GM21526 (cell line): ENCODE results near the gene PAXX.

Source experiments
- ATAC-seq: cut with Tn5 transposase; IDR thresholded peaks from one replicate; pipeline ENCODE4 v1.9.1; 2021; ENCODE audit warnings: moderate library complexity; ENCODE audit not compliant: unreplicated experiment, low FRiP score

PAXX gene

GRCh38 chr9:136952876-136953770, 39.1 kb upstream of the PAXX start:
- no peak for ATAC-seq

GRCh38 chr9:136953771-136954269, 38.4 kb upstream of the PAXX start:
- no peak for ATAC-seq

DNA sequence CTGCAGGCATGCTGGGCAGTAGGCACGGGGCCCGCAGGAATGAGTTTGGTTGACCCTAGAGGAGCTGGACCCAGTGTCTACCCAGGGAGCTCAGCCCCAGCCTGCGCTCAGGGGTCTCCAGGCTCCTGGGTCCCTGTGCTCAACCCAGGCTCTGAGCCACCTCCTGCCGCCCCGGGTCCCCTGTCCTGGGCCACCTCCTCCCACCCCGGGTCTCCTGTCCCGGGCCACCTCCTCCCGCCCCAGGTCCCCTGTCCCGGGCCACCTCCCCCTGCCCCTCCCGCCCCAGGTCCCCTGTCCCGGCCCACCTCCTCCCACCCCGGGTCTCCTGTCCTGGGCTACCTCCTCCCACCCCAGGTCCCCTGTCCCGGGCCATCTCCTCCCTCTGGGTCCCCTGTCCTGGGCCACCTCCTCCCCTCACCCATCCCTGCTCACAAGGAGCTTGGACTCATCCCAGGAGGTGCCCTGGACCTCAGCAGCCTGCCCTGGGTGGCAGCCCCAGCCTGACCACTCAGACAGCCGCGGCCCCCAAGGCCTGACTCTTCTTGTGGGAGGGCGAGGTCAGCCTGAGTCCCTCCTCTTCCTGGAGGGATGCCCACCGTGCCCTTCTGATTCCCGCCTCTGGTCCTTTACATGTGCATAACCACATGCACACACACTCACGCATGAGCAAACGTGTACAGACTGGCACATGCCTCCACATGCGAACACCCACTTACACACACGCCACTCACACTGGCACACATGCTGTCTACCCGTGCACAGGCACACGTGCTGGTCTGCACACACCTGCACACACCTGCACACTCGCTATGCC, 37.7 kb upstream of the PAXX start:
- no peak for ATAC-seq

DNA sequence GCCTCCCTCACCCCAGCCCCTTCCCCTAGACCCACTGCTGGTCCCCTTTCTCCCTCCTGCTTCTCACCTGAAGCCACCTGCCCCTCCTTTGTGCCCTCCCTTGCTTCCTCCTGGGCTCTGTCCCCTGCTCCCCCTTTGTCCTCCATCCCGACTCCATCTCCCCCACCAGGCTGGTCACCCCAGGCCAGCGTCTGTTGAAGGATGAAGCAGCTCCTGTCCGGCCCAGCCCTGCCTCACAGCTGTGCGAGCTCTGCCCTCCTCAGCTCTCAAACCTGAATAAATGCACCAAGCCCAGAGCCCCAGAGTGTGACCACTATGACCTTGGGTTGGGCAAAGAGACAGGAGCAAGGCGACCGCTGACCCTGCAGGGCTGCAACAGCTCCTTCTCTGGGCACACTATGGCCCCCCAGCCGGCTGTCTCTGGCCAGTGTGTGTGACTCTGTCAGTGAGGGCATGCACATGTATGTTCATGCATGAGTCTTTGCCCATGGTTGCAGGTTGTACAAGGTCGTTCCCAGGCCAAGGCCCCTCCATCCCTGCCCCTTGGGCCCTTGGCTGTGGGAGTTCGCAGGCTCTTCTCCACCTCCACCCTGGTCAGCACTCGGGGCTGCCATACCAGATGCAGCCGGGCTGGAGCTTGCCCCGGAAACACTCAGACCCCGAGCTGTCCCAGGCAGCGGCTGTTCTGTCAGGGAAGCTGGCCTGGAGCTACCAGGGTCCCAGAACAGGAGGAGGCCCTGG, 36.9 kb upstream of the PAXX start:
- no peak for ATAC-seq

GRCh38 chr9:136955943-136956335, 36.3 kb upstream of the PAXX start:
- no peak for ATAC-seq

- ATAC-seq, result no peak
Measured at GRCh38 chr9:136956604-136957003, 35.6 kb upstream of the PAXX start.

DNA sequence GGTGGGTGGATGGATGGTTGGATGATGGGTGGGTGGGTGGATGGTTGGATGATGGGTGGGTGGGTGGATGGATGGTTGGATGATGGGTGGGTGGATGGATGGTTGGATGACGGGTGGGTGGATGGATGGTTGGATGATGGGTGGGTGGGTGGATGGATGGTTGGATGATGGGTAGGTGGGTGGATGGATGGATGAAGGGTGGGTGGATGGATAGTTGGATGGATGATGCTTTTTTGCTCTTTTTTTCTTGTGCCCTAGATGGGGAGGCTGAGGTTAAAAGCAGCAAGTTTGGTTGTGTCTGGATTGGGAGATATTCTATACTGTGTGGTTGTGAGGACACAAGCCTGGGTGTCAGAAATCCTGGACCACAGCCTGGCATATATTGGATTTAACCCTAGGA, 34.8 kb upstream of the PAXX start:
- ATAC-seq, result no peak

- ATAC-seq, result no peak
Measured at GRCh38 chr9:136957901-136958300, 34.3 kb upstream of the PAXX start.

DNA sequence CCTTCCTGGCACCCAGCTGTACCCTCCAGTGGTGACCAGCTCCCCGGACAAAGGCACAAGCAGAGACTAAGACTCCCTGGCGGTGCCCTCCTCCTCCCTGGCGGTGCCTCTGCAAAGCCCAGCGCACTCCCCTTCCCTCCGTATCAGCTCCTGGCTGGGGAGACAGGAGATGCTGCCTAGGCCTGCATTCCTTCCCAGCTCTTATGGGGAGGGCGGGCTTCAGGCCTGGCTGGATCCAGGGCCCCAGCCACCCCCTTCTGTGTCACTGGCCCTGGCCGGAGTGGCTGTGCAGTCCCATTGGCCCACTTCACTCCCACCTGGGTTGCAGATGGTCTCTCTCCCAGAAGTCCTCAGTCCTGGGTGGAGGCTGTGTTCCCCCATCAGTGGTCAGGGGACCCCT, 33.7 kb upstream of the PAXX start:
- no peak for ATAC-seq

DNA sequence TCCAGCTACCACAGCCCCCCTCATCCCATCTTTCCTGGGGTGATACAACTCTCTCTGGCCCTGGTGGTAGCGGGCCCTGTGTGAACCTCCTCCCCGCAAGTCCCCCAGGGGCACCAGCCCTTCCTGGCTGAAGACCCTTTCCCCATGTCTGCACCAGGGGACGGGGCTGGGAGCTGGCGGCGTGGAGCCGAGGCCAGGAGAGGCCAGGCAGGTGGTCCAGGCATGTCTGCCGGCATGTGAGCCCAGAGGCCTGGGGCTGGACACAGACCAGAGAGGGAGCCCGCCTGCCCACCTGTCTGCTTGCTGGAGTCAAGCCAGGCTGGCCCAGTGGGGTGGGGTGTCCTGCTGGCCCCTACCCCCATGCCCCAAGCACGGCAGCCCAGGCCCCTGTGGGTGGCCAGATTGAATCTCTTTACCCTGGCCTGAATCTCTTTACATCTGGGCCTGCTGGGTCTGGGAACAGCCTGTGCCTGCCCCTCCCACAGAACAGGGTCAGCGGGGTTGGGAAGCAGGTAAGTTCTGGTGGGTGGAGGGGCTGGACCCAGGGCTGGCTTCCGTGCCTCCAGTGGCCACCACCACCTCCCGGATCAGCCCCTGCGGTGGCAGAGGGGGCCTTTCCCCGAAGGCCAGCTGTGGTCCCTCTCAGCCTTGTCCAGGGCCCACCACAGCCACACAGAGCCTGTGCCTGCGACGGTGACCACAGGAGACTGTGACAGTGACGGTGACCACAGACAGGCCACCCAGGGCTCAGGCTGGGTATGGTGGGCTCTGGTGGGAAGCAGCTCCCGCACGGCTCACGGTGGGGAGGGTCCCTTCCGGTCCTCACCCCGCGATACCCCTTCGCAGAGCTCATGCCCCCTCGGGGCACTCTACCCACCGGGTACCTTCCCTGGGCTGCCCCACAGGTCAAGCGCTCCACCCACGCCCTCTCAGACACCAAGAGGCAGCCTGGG, 33.0 kb upstream of the PAXX start:
- ATAC-seq, result no peak

- ATAC-seq, result no peak
Measured at GRCh38 chr9:136960212-136960937, 31.8 kb upstream of the PAXX start.

DNA sequence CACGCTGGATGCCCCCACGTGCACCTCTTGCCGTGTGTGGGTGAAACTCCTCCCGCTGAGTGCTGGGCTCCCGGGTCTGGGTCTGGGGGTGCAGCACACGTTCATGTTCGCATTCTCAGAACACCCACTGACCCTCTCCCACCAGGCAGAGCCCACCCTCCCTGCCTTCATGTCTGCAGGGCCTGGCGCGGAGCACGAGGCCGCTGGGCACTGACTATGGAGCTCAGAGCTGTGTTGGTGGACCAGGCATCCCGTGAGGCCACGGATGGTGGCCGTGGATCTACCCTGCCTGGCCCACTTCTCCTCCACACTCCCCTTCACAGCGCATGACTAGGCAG, 31.3 kb upstream of the PAXX start:
- ATAC-seq, result no peak

DNA sequence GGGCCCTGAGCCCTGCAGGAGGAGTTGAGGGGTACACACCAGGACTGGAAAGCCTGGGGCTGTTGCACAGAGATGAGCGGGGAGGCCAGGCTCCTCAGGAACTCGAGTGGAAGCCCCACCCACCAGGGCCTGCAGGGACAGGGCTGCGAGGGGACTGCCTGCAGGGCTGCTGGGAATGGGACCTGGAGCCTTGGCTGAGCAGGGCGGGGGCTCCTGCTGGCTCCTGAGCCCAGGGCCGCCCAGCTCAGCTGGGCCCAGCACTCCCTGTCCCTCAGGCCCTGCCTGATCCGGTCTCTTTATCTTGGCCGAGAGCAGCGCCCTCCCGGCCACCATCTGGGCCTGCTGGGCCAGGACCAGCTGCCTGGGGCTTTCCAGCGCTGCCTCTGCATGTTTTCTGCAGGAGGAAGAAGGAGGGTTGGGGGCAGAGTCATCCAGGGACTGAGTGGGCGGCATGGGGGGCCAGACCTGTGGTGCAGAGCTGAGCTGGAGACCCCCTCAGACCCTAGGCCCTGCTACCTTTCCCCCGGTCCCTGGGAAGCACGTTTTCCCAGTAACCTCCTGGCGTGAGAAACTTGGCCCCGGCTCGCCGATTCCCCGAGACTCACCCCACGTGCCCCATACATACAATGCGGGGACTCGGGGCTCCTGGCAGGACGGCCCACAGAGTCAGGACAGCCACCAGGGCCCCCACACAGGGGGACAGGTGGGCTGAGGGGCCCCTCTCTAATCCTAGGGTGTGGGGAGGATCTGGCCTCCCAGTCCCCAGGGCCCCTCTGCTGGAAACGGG, 30.8 kb upstream of the PAXX start:
- ATAC-seq, result no peak

- no peak for ATAC-seq
Measured at GRCh38 chr9:136962163-136962562, 30.1 kb upstream of the PAXX start.

DNA sequence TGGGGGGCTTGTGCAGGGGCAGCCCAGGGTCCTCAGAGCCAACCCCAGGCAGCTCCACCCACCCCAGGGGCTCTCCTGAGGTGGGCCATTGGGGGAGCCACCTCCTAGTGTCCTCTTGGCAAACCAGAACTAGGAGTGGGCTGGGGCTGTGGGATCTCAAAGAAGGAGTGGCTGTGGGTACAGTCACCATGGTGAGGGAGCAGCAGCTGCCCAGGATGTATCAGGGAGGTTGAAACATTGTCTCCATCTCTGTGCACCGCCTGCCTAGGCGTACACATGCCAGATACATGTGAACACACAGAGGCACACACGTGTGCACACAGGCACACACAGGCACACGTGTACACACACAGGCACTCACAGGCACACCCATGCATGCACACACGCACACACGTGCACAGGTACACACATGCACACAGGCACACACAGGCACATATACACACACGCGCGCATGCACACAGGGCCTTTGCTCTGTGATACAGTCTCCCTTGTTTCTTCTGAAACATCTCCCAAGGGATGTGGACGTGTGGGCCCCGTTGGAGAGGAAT, 29.4 kb upstream of the PAXX start:
- no peak for ATAC-seq

GRCh38 chr9:136963341-136963740, 28.9 kb upstream of the PAXX start:
- ATAC-seq, result no peak

- ATAC-seq, result no peak
Measured at GRCh38 chr9:136963751-136964150, 28.5 kb upstream of the PAXX start.

DNA sequence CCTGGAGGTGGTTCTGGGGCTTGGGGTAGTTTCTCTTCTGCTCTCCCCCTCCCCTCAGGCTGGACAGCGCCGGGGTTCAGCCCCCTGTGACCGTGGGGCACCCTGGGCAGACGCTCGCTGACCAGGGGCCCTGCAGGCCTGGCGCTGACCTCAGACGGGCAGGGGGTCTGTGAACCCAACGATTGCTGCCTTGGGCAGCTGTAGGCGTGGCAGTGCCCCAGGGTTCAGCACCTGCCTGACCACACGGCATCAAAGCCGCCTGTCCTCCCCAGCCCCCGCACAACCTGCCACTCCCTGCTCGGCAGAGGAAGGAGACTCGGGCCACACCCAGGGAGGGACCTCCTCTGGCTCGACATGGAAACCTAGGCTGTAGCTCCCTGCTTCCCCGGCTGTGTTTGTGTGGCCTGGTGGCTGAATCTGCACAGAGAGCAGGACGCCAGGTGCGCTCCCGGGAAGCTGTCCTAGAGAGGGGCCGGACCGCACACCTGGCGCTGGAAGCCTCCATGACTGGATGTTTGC, 28.0 kb upstream of the PAXX start:
- ATAC-seq, result no peak
